SK-N-SH (cell line): ENCODE measurements around the gene SLC31A1. TPM values are rescaled to one million over a fixed set of nuclear protein-coding genes. Genes with fewer than 3 reads are reported as not detected.

Source experiments
- CTCF ChIA-PET: fragments of 300-600, 350-600 bp; formaldehyde crosslinking; extraction: SDS; loops from one replicate; lab custom pipeline; 2021; lab: Yijun Ruan, JAX
- POLR2A ChIA-PET: fragments of 350-600 bp; sonication (Branson Sonifier 250); formaldehyde crosslinking; extraction: SDS; loops from one replicate; lab custom pipeline; 2020; ENCODE audit warnings: antibody characterized with exemption, inconsistent platforms; lab: Yijun Ruan, JAX
- DNase-seq: peaks from one replicate; pipeline ENCODE4 v3.0.0; 2012
- H2AFZ ChIP-seq: fragments of 200-600 bp; sonication (generic); 2 replicates; pipeline ENCODE4 v1.8.1; 2016; ENCODE audit warnings: antibody characterized with exemption, mild to moderate bottlenecking, low read depth
- H3F3A ChIP-seq: fragments of 200-600 bp; sonication (generic); replicated peaks from 2 replicates; pipeline ENCODE3; 2016; ENCODE audit warnings: antibody characterized with exemption, mild to moderate bottlenecking; ENCODE audit not compliant: insufficient read depth
- H3K27ac ChIP-seq, 2 experiments: fragments of 200-500 bp in 1 of 2; fragments of 200-600 bp in 1 of 2; sonication (Bioruptor generic) in 1 of 2; sonication (generic), shearing (Covaris generic) in 1 of 2; 2 replicates each; pipeline versions ENCODE4 v1.5.1 to v1.6.1; 2014 to 2016; ENCODE audit warnings: low read depth in 2 of 2, inconsistent platforms in 1 of 2, low read length in 1 of 2, mild to moderate bottlenecking in 1 of 2, mixed read lengths in 1 of 2
- H3K27me3 ChIP-seq: fragments of 200-600 bp; sonication (generic), shearing (Covaris generic); 2 replicates; pipeline ENCODE4 v1.6.1; 2016; ENCODE audit warnings: mixed run types; ENCODE audit not compliant: insufficient read depth
- H3K36me3 ChIP-seq, 2 experiments: fragments of 200-500 bp in 1 of 2; fragments of 200-600 bp in 1 of 2; sonication (Bioruptor generic) in 1 of 2; sonication (generic) in 1 of 2; replicated peaks in 1 of 2; 2 replicates each; pipeline versions ENCODE3 to v1.5.1; 2014 to 2016; ENCODE audit warnings: low read length in 1 of 2, mild to moderate bottlenecking in 1 of 2; ENCODE audit not compliant: insufficient read depth in 2 of 2, control insufficient read depth in 1 of 2
- H3K4me1 ChIP-seq, 2 experiments: fragments of 200-500 bp in 1 of 2; fragments of 200-600 bp in 1 of 2; sonication (Bioruptor generic) in 1 of 2; sonication (generic), shearing (Covaris generic) in 1 of 2; 2 replicates each; pipeline versions ENCODE4 v1.5.1 to v1.6.1; 2014 to 2016; ENCODE audit warnings: low read depth in 1 of 2, low read length in 1 of 2, mixed run types in 1 of 2; ENCODE audit not compliant: insufficient read depth in 2 of 2, control insufficient read depth in 1 of 2
- H3K4me2 ChIP-seq: fragments of 200-600 bp; sonication (generic), shearing (Covaris generic); 2 replicates; pipeline ENCODE4 v1.6.1; 2017; ENCODE audit warnings: mixed run types
- H3K4me3 ChIP-seq, 2 experiments: fragments of 200-500 bp in 1 of 2; fragments of 200-600 bp in 1 of 2; sonication (Bioruptor generic) in 1 of 2; sonication (generic), shearing (Covaris generic) in 1 of 2; 2 replicates each; pipeline versions ENCODE4 v1.5.1 to v1.8.1; 2014 to 2016; ENCODE audit warnings: low read depth in 2 of 2, inconsistent platforms in 1 of 2, low read length in 1 of 2, mild to moderate bottlenecking in 1 of 2, mixed read lengths in 1 of 2, moderate library complexity in 1 of 2
- H3K79me2 ChIP-seq: fragments of 200-600 bp; sonication (generic); 2 replicates; pipeline ENCODE4 v1.8.1; 2017; ENCODE audit warnings: mild to moderate bottlenecking; ENCODE audit not compliant: insufficient read depth
- H3K9ac ChIP-seq: fragments of 200-600 bp; sonication (generic); 2 replicates; pipeline ENCODE4 v1.6.1; 2017; ENCODE audit warnings: mixed run types
- H3K9me2 ChIP-seq: fragments of 200-600 bp; sonication (generic); 2 replicates; pipeline ENCODE4 v1.6.1; 2017; ENCODE audit warnings: mixed run types
- H3K9me3 ChIP-seq: fragments of 200-600 bp; sonication (generic); 2 replicates; pipeline ENCODE4 v1.6.1; 2017; ENCODE audit warnings: mixed run types, mild to moderate bottlenecking, moderate library complexity
- H4K20me1 ChIP-seq: fragments of 200-600 bp; sonication (generic); 2 replicates; pipeline ENCODE4 v1.6.1; 2017; ENCODE audit warnings: mild to moderate bottlenecking, mixed run types; ENCODE audit not compliant: insufficient read depth
- ELF1 ChIP-seq: IDR thresholded peaks from 2 replicates; pipeline ENCODE4 v1.4.0; 2012
- EP300 ChIP-seq, 2 experiments: IDR thresholded peaks; 2 replicates each; pipeline versions ENCODE4 v1.4.0 to v1.6.1; 2012; ENCODE audit warnings: borderline replicate concordance in 1 of 2, low read depth in 1 of 2, low read length in 1 of 2
- EZH2phosphoT487 ChIP-seq: fragments of 200-600 bp; sonication (generic); IDR thresholded peaks from 2 replicates; pipeline ENCODE4 v1.6.1; 2017; ENCODE audit warnings: low read depth, mixed run types, mild to moderate bottlenecking, antibody characterized with exemption, moderate library complexity, borderline replicate concordance
- FOSL2 ChIP-seq: IDR thresholded peaks from 2 replicates; pipeline ENCODE4 v1.4.0; 2012; ENCODE audit warnings: low read depth, mild to moderate bottlenecking, moderate library complexity, borderline replicate concordance
- FOXJ3 ChIP-seq: sonication (generic); formaldehyde crosslinking; IDR thresholded peaks from 2 replicates; pipeline ENCODE4 v1.5.1; 2020; ENCODE audit warnings: mild to moderate bottlenecking, missing genetic modification reagents
- JUND ChIP-seq: IDR thresholded peaks from 2 replicates; pipeline ENCODE4 v1.4.0; 2012
- MEF2A ChIP-seq: IDR thresholded peaks from 2 replicates; pipeline ENCODE4 v1.4.0; 2012; ENCODE audit warnings: low read depth, borderline replicate concordance
- RCOR1 ChIP-seq: fragments of 150-350 bp; IDR thresholded peaks from 2 replicates; pipeline ENCODE4 v1.6.1; 2017; ENCODE audit warnings: antibody characterized with exemption, low read length
- REST ChIP-seq: IDR thresholded peaks from 2 replicates; pipeline ENCODE4 v1.6.1; 2012; ENCODE audit warnings: mild to moderate bottlenecking, low read depth, low read length, moderate library complexity
- SIN3A ChIP-seq: IDR thresholded peaks from 2 replicates; pipeline ENCODE4 v1.6.1; 2012; ENCODE audit warnings: low read depth, mild to moderate bottlenecking, low read length, moderate library complexity, borderline replicate concordance
- SMC3 ChIP-seq: IDR thresholded peaks from 2 replicates; pipeline ENCODE4 v1.6.1; 2012; ENCODE audit warnings: low read depth, low read length, improper control_type of control experiment
- TEAD4 ChIP-seq: IDR thresholded peaks from 2 replicates; pipeline ENCODE4 v1.4.0; 2012; ENCODE audit warnings: mild to moderate bottlenecking, borderline replicate concordance; ENCODE audit not compliant: insufficient read depth
- YY1 ChIP-seq: IDR thresholded peaks from 2 replicates; pipeline ENCODE4 v1.4.0; 2012; ENCODE audit warnings: low read depth, mild to moderate bottlenecking
- WGBS: methylation state at CpG from one replicate; pipeline ENCODE4 v1.1.6; 2017; ENCODE audit warnings: low lambda C conversion rate; 5-methylcytosine and 5-hydroxymethylcytosine counted together
- polyA plus RNA-seq, 3 experiments: library from polyadenylated mRNA; depleted of rRNA; stranded (reverse); fragments of >200 nt; gene quantifications; 2 replicates each; pipeline ENCODE4 v1.2.3, GENCODE V29; 2012
- TF ChIP-seq, protein P1 (sequence below): fragments of 150-350 bp; IDR thresholded peaks from 2 replicates; pipeline ENCODE4 v1.6.1; 2017; ENCODE audit warnings: antibody characterized with exemption, low read length, low read depth, borderline replicate concordance
- TF ChIP-seq, protein P2 (sequence below): IDR thresholded peaks from 2 replicates; pipeline ENCODE4 v1.4.0; 2012; ENCODE audit warnings: low read depth, borderline replicate concordance

SLC31A1 gene
- polyA plus RNA-seq, 1 of the 3 experiments (the other 2 are of a cell fraction), result 7.7 TPM

- Histone ChIP-seq H3K4me2 (no peak overlapping the region), H4K20me1 (no peaks in the 10 kb centered on the region), H3F3A (peaks cover 6% of the 10 kb centered on the region), H3K9ac (no peak overlapping the region), H3K27ac (no peak overlapping the region), H3K9me3 (no peaks in the 10 kb centered on the region), H3K27me3 (no peaks in the 10 kb centered on the region), H3K36me3 (peaks cover 0 to 4% of the 10 kb centered on the region in 2 experiments), H3K4me1 (no peaks in the 10 kb centered on the region), H2AFZ (no peak overlapping the region), H3K79me2 (no peaks in the 10 kb centered on the region), H3K4me3 (no peak overlapping the region), H3K9me2 (no peaks in the 10 kb centered on the region)
- no peak for DNase-seq
- CTCF ChIA-PET, result interaction anchor here (1.2 to 2.1 kb wide), 2 partner anchors 24 to 68 kb away, joined by 3 to 7 read pairs; no protein-coding TSS in a partner anchor
- WGBS, result 69% methylated on average over 6 of the region's 8 CpGs
- TF ChIP-seq, protein P1, sequence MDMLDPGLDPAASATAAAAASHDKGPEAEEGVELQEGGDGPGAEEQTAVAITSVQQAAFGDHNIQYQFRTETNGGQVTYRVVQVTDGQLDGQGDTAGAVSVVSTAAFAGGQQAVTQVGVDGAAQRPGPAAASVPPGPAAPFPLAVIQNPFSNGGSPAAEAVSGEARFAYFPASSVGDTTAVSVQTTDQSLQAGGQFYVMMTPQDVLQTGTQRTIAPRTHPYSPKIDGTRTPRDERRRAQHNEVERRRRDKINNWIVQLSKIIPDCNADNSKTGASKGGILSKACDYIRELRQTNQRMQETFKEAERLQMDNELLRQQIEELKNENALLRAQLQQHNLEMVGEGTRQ, result no peak
- TF ChIP-seq, protein P2, sequence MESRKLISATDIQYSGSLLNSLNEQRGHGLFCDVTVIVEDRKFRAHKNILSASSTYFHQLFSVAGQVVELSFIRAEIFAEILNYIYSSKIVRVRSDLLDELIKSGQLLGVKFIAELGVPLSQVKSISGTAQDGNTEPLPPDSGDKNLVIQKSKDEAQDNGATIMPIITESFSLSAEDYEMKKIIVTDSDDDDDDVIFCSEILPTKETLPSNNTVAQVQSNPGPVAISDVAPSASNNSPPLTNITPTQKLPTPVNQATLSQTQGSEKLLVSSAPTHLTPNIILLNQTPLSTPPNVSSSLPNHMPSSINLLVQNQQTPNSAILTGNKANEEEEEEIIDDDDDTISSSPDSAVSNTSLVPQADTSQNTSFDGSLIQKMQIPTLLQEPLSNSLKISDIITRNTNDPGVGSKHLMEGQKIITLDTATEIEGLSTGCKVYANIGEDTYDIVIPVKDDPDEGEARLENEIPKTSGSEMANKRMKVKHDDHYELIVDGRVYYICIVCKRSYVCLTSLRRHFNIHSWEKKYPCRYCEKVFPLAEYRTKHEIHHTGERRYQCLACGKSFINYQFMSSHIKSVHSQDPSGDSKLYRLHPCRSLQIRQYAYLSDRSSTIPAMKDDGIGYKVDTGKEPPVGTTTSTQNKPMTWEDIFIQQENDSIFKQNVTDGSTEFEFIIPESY, result no peak
- TF ChIP-seq RCOR1, result no peak
- no peak for TF ChIP-seq TEAD4
- no peak for TF ChIP-seq FOSL2
- no peak for TF ChIP-seq MEF2A
- no peak for TF ChIP-seq SIN3A
- no peak for TF ChIP-seq ELF1
- no peak for TF ChIP-seq EZH2phosphoT487
- no peak for TF ChIP-seq FOXJ3 (CRISPR knock-in tag)
- TF ChIP-seq YY1, result no peak
- TF ChIP-seq JUND, result no peak
- TF ChIP-seq SMC3, result no peak
- no peak for TF ChIP-seq EP300 (IDR thresholded peaks at IDR 0.05; ENCODE audit: borderline replicate concordance in 1 of 2, low read depth in 1 of 2, low read length in 1 of 2)
- POLR2A ChIA-PET, result no interaction called here
Measured at GRCh38 chr9:113298311-113298710, 77.0 kb downstream of the SLC31A1 start.

DNA sequence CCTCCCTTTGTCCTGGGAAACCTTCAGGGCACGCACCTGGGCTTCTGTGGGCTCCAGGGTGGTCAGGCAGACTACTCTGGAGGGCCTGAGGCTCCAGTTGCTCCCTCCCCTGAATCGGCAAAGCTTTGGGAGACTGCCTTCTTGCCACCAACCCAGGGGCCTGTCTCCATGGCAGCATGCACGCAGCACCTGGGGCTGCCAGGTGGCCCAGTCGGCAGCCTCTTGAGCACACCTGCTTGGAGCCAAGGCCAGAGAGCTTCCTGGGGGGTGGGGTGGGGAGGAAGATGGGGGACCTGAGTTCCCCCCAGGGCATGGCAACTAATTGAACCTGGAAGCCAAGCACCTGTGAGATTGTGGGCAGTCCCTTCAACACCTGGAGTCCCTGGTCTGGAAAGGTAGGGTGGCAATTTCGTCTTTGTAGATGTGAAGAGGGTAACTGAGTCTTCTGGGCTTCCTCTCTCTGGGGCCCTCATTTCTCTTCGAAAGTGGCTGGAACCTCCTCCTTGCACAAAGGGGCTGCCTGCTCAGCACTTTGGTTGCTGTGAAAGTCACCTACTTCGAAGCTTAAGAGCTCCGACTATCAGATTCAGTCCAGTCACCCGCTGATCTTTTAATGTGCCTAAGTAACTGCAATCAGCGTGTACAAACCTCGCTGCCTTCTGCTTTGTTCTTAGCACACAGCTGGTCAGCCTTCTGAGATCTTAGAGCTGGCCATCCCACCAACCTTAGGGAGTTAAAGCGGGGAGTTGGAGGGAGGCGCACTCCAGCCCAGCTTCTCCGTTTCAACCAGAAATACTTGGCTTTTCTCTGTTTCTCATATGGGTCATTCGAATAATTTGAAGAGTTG lies 77.8 kb downstream of the SLC31A1 start:
- H3K4me3 ChIP-seq, result no peak overlapping the region
- DNase-seq, result no peak
- H3K4me1 ChIP-seq, result no peaks in the 10 kb centered on the region
- 79% methylated on average over 11 of the region's 15 CpGs for WGBS
- H3K9me3 ChIP-seq, result no peaks in the 10 kb centered on the region
- H3K79me2 ChIP-seq, result no peaks in the 10 kb centered on the region
- TF ChIP-seq FOSL2, result no peak
- no peak for TF ChIP-seq RCOR1
- TF ChIP-seq REST, result no peak
- no peak overlapping the region for H2AFZ ChIP-seq
- no peak overlapping the region for H3K9ac ChIP-seq
- H3K27ac ChIP-seq, result no peak overlapping the region
- H3K36me3 ChIP-seq, result no peaks in the 10 kb centered on the region
- no peaks in the 10 kb centered on the region for H4K20me1 ChIP-seq
- H3K9me2 ChIP-seq, result no peaks in the 10 kb centered on the region
- H3K4me2 ChIP-seq, result no peak overlapping the region
- H3F3A ChIP-seq, result no peaks in the 10 kb centered on the region
- H3K27me3 ChIP-seq, result no peaks in the 10 kb centered on the region
- ChIA-PET POLR2A (no interaction called here), CTCF (interaction anchor here (1.0 to 2.1 kb wide), 4 partner anchors 25 to 111 kb away, joined by 3 to 7 read pairs (median 4); partner anchors contain the start of genes C9orf43 and POLE3)
